Measurements from ENCODE around the gene SOHLH1. TPM values are rescaled to one million over a fixed set of nuclear protein-coding genes. Genes with fewer than 3 reads are reported as not detected.

Gene SOHLH1
- total RNA-seq, 1 donor from 2014 or later, result not detected

DNA sequence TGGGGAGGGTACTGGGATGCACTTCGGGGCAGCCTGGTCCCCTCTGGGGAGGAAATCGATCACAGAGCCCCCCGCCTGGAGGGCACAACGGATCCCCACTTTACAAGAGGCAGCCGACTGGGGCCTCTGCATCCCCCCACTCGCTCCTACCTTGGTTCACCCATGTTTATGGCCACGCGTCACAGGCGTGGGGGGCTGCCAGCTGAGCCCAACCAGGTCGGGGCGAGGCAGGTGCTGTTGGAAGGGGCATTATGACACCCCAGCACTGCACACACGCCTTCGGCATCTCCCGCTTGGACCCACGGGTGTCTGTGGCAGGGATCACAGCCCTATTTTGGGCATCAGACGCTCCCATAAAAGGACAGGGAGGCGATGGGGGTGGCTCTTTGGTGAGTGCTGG, 14.6 kb downstream of the SOHLH1 start:
- Mint-ChIP-seq H3K9me3 (ENCODE audit: unreplicated experiment) (peaks cover 3% of the 10 kb centered on the region), H3K4me1 (ENCODE audit: low read depth, unreplicated experiment) (peaks cover 2% of the 10 kb centered on the region), H3K4me3 (ENCODE audit: unreplicated experiment) (no peak overlapping the region), H3K36me3 (ENCODE audit: unreplicated experiment) (no peaks in the 10 kb centered on the region), H3K27ac (ENCODE audit: unreplicated experiment) (no peak overlapping the region), H3K27me3 (ENCODE audit: unreplicated experiment) (peaks cover 2% of the 10 kb centered on the region)
- DNase-seq, result no peak
- TF ChIP-seq, protein P1, sequence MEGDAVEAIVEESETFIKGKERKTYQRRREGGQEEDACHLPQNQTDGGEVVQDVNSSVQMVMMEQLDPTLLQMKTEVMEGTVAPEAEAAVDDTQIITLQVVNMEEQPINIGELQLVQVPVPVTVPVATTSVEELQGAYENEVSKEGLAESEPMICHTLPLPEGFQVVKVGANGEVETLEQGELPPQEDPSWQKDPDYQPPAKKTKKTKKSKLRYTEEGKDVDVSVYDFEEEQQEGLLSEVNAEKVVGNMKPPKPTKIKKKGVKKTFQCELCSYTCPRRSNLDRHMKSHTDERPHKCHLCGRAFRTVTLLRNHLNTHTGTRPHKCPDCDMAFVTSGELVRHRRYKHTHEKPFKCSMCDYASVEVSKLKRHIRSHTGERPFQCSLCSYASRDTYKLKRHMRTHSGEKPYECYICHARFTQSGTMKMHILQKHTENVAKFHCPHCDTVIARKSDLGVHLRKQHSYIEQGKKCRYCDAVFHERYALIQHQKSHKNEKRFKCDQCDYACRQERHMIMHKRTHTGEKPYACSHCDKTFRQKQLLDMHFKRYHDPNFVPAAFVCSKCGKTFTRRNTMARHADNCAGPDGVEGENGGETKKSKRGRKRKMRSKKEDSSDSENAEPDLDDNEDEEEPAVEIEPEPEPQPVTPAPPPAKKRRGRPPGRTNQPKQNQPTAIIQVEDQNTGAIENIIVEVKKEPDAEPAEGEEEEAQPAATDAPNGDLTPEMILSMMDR (IDR thresholded peaks at IDR 0.05; ENCODE audit: partially characterized antibody, unreplicated experiment), result no peak

DNA sequence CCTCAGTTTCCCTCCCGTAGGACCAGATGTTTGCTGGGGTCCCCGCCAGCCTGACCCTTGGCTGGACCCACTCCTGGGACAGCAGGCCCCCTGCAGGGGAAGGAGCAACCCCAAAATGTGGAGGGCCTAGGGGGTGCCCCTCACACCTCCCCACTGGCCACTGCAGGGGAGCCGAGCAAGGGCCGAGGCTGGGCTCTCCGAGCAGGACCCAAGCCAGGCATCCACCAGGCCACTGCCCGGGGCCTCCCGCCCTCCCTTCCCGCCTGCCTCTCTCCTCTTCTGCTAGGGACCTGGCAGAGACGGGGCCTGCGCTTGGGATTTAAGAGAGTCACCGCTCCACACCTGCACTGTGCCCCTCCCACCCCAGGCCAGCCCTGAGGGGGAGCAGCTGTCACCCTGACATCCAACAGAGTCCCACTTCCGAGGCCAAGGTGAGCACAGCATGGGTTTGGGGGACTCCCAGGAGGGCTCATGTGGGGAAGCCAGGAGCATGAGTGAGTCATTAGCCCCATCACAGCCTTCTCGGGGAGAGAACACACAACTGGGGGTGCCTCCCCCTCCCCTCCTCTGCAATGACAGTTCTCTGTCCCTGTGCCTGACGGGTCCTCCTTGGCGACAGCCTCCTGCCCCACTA, 15.8 kb downstream of the SOHLH1 start:
- H3K4me3 Mint-ChIP-seq (ENCODE audit: unreplicated experiment), result no peak overlapping the region
- DNase-seq, result no peak
- peaks cover 3% of the 10 kb centered on the region for H3K9me3 Mint-ChIP-seq (ENCODE audit: unreplicated experiment)
- H3K36me3 Mint-ChIP-seq (ENCODE audit: unreplicated experiment), result no peaks in the 10 kb centered on the region
- H3K27me3 Mint-ChIP-seq (ENCODE audit: unreplicated experiment), result peaks cover 2% of the 10 kb centered on the region
- TF ChIP-seq, protein P1 (IDR thresholded peaks at IDR 0.05; ENCODE audit: partially characterized antibody, unreplicated experiment), result no peak
- peaks cover 2% of the 10 kb centered on the region for H3K4me1 Mint-ChIP-seq (ENCODE audit: low read depth, unreplicated experiment)
- no peak overlapping the region for H3K27ac Mint-ChIP-seq (ENCODE audit: unreplicated experiment)

DNA sequence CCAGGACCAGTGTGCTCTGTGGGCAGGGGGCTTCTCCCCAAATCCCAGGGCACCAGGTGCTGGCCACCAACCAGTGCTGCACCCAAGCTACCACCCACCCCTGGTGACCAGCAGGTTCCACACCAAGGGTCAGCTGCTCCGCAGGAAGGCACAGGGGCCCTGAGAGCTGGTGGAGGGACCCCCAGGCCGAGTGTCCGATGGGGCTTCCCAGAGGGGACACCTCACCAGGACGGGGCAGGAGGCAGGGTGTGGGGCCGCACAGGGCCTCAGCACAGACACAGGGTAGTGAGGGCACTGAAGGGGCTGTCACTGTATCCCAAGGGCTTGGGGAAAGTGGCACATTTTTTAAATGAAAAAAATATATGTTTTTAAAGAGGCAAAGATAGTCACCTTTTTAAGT, 18.1 kb downstream of the SOHLH1 start:
- DNase-seq, result no peak
- no peaks in the 10 kb centered on the region for H3K36me3 Mint-ChIP-seq (ENCODE audit: unreplicated experiment)
- H3K4me3 Mint-ChIP-seq (ENCODE audit: unreplicated experiment), result no peak overlapping the region
- no peaks in the 10 kb centered on the region for H3K9me3 Mint-ChIP-seq (ENCODE audit: unreplicated experiment)
- no peaks in the 10 kb centered on the region for H3K4me1 Mint-ChIP-seq (ENCODE audit: low read depth, unreplicated experiment)
- no peaks in the 10 kb centered on the region for H3K27me3 Mint-ChIP-seq (ENCODE audit: unreplicated experiment)
- no peak overlapping the region for H3K27ac Mint-ChIP-seq (ENCODE audit: unreplicated experiment)
- TF ChIP-seq, protein P1 (IDR thresholded peaks at IDR 0.05; ENCODE audit: partially characterized antibody, unreplicated experiment), result no peak

DNA sequence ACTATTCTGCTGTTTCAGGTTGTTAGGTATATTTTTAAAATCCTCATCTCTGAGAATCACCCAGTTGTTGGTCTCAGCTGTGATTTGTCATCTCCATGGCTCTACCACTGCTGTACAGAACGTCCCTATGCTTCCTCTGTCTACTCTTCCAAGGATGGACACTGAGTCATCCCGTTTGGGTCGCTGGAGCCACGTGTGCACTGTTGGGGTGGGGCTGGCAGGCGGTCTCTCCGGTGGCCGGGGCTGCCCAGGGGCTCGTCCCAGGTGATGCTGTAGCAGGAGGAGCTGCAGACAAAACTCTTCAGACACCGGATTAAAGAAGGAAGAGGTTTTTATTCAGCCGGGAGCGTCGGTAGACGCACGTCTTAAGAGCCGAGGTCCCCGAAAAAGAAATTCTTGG, 19.2 kb downstream of the SOHLH1 start:
- Mint-ChIP-seq H3K9me3 (ENCODE audit: unreplicated experiment) (no peaks in the 10 kb centered on the region), H3K36me3 (ENCODE audit: unreplicated experiment) (no peaks in the 10 kb centered on the region), H3K4me3 (ENCODE audit: unreplicated experiment) (no peak overlapping the region), H3K27me3 (ENCODE audit: unreplicated experiment) (no peaks in the 10 kb centered on the region), H3K4me1 (ENCODE audit: low read depth, unreplicated experiment) (no peaks in the 10 kb centered on the region), H3K27ac (ENCODE audit: unreplicated experiment) (no peak overlapping the region)
- TF ChIP-seq, protein P1 (IDR thresholded peaks at IDR 0.05; ENCODE audit: partially characterized antibody, unreplicated experiment), result no peak
- DNase-seq, result no peak

DNA sequence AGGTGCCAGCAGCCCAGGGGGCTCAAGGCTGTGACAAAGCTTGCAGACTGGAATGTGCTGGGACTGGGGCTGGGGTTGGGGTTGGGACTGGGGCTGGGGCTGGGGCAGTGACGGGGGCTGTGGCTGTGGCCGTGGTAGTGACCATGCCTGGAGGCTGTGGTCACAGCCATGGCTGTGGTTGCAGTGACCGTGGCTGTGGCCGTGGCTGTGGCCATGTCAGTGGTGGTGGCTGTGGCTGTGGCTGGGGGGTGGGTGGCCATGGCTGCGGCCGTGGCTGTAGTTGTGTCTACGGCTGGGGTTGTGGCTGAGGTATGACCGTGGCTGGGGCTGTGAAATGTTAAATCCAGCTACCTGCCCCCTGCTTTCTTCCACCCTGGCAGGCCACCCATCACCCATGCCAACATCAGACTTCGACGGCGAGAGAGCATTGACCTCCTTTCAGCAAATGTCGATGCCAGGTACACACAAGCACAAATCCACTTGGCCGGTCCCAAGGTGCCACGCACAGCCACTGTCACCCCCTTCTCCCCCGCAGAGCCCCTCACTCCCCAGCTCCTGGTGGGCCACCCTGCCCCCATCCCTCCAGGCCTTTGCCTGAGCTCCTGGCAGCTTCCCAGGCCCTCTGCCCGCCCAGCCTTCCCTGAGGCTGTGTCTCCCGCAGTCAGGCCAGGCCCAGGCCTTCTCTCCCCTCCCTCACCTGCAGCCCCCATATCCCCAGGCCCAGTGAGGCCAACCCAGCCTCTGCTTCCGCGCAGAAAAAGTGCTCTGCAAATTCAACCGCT, 20.9 kb downstream of the SOHLH1 start:
- H3K27me3 Mint-ChIP-seq (ENCODE audit: unreplicated experiment), result no peaks in the 10 kb centered on the region
- no peak overlapping the region for H3K4me3 Mint-ChIP-seq (ENCODE audit: unreplicated experiment)
- H3K36me3 Mint-ChIP-seq (ENCODE audit: unreplicated experiment), result no peaks in the 10 kb centered on the region
- no peaks in the 10 kb centered on the region for H3K4me1 Mint-ChIP-seq (ENCODE audit: low read depth, unreplicated experiment)
- TF ChIP-seq, protein P1 (IDR thresholded peaks at IDR 0.05; ENCODE audit: partially characterized antibody, unreplicated experiment), result no peak
- no peak for DNase-seq
- no peaks in the 10 kb centered on the region for H3K9me3 Mint-ChIP-seq (ENCODE audit: unreplicated experiment)
- no peak overlapping the region for H3K27ac Mint-ChIP-seq (ENCODE audit: unreplicated experiment)

All from glutamatergic neuron (in vitro differentiated cells).